Right renal pelvis (tissue), 4 donors: Measurements from ENCODE around the gene EFCAB11. TPM values are rescaled to one million over a fixed set of nuclear protein-coding genes. Genes with fewer than 3 reads are reported as not detected.
A peak's percentile ranks its signal among the peaks of the same experiment; 100 is the strongest.
"Not testable (repeated sequence)": the region's sequence is repeated elsewhere in the genome, so short reads cannot be mapped to it uniquely, and the experiment has no call there.

ENCODE experiments used
- DNase-seq, 4 donors: peaks; one replicate each; pipeline ENCODE4 v3.0.0-alpha.2; 2013; ENCODE audit warnings: low read depth in 4 of 4, low spot score in 3 of 4, missing footprints in 1 of 4
- polyA plus RNA-seq, 4 donors: library from polyadenylated mRNA; unstranded; fragments of 120-200 nt; gene quantifications; one replicate each; pipeline ENCODE4 v1.2.1, GENCODE V29; 2013; ENCODE audit not compliant: insufficient read length in 4 of 4

The EFCAB11 gene
- polyA plus RNA-seq, 4 donors = 17.0 to 22.1 (median 19.6) TPM

- DNase-seq = not testable (repeated sequence)
These were observed 80.4 kb downstream of the EFCAB11 start for GRCh38 chr14:89874091-89874490.

- no peak for DNase-seq
These were observed 84.2 kb downstream of the EFCAB11 start for GRCh38 chr14:89870316-89870715.

- no peak for DNase-seq
These were observed 84.9 kb downstream of the EFCAB11 start for GRCh38 chr14:89869606-89870005.

DNA sequence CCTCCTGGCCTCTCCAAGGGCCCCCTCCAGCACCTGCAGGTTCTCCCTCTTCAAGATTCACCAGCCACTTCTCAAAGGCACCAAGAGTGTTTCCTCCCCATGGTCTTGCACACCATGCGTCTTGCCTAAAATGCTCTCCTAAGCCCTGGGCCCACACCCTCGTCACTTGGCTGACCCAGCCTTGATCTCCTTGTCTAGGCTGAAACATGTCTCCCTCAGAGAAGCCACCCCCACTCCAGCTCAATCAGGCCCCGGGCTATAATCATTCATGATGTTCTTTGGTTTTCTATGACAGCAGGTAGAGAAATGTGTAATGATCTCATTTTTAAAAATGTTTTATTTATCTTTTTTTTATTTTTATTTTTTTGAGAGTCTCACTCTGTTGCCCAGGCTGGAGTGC, 88.1 kb downstream of the EFCAB11 start:
- no peak for DNase-seq

GRCh38 chr14:89865153-89865552, 89.4 kb downstream of the EFCAB11 start:
- DNase-seq = no peak

GRCh38 chr14:89862856-89863255, 91.7 kb downstream of the EFCAB11 start:
- DNase-seq = no peak

GRCh38 chr14:89861630-89862029, 92.9 kb downstream of the EFCAB11 start:
- no peak for DNase-seq

- DNase-seq = no peak
These were observed 96.4 kb downstream of the EFCAB11 start for GRCh38 chr14:89858089-89858488.

- no peak for DNase-seq
These were observed 97.6 kb downstream of the EFCAB11 start for GRCh38 chr14:89856871-89857345.

GRCh38 chr14:89855961-89856656, 98.4 kb downstream of the EFCAB11 start:
- DNase-seq = no peak

DNA sequence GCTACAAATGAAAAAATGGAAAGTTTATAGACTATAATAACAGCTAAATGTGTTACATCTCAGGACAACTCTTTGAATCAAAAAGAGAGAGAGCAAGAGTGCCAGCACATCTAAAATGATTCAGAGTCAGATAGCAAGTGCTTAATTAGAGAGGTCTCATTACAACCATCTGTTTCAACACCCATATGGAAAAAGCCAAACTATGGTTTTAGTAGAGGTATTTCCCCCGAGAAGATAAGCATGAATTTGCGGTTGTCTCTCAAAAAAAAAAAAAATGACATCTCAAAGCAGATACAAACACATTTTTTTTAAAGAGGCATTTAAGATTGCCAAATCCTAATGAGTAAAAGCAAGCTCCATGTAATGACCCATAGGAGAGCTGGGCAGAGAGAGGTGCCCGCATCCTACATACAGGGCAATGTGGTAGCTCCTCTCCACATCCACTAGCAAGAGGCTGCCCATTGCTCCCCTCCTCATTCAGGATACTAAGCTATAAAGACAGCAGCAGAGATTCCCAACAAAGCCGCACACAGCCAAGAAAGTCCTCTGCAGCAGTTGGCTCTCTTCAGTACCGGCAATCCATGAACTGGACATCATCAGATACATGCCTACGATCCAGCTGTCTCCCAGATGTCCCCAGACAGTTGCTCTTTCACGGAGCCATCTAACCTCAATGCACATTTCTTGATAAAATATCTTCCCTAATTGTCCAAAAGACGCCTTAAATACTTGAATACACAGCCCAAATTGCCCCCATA, 100.4 kb downstream of the EFCAB11 start:
- DNase-seq = no peak

- peak in 1 of 4 donors; percentile 5 for DNase-seq
These were observed 103.4 kb downstream of the EFCAB11 start for GRCh38 chr14:89851106-89851505.

- DNase-seq = no peak
These were observed 104.6 kb downstream of the EFCAB11 start for GRCh38 chr14:89849931-89850330.

DNA sequence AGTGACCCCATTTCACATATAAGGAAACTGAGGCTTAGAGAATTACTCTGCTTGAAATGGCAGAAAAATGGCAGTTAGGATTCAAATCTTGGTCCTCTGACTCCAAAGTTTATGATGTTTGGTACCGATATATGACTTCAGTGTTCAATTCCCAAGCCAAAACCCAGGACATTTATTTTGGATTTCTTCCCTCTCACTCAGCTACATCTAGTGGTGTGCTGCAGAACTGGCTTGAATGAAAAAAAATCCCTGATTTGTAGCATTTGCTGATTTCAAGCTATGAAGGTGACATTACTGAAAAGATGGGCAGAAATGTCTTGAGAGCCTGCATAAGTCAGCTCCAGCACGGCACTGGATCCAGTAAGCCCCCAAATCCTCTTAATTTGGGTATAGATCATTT, 106.4 kb downstream of the EFCAB11 start:
- no peak for DNase-seq

GRCh38 chr14:89845346-89845745, 109.2 kb downstream of the EFCAB11 start:
- no peak for DNase-seq

- no peak for DNase-seq
These were observed 110.0 kb downstream of the EFCAB11 start for GRCh38 chr14:89844508-89844907.

- no peak for DNase-seq
These were observed 111.7 kb downstream of the EFCAB11 start for GRCh38 chr14:89842837-89843236.

DNA sequence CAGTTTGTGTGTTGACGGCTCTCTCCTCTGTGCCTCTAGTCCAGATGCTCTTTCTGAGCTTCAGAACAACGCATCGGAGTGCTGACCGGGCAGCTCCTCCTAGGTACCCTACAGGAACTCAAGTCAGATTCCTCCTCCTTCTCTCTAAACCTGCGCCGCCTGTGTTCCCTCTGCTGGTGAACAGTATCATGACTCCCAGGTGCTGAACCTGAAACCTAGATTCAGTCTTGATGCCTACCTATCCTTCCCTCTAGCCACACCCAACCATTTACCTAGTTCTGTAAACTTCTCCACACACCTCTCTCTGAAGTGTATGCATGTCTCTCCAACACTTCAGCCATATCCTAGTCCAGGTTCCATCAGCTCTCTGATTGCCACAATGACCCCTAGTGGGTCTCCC, 112.7 kb downstream of the EFCAB11 start:
- no peak for DNase-seq

DNA sequence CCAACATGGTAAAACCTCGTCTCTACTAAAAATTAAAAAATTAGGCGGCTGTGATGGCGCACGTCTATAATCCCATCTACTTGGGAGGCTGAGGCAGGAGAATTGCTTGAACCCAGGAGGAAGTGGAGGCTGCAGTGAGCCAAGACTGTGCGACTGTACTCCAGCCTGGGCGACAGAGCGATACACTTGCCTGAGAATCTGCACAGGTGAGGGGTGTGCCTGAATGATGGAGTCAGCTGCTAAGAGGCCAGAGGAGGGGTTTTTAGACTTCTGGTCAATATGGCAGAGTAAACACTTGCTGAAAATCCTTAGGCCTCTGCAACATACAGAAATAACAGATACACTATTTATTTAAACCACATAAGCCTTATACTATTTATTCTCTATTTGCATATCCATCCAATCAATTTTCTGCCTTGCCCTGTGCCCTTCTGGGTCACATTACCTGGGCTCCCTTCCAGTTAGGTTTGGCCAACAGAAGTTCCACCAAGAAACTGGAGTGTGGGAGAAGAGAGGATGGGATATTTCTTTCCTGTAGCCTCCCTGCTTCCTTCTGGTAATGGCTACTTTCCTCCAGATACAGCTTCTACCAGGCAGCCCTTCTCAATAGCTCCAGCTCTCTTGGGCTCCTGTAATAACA, 117.6 kb downstream of the EFCAB11 start:
- no peak for DNase-seq

GRCh38 chr14:89833661-89834060, 120.9 kb downstream of the EFCAB11 start:
- no peak for DNase-seq

- DNase-seq = no peak
These were observed 121.4 kb downstream of the EFCAB11 start for GRCh38 chr14:89833120-89833532.
